ENCODE data around the gene CASQ2. TPM values are rescaled to one million over a fixed set of nuclear protein-coding genes. Genes with fewer than 3 reads are reported as not detected.

The CASQ2 gene
- total and polyA plus RNA-seq, 9 donors = 0.36 to 43.0 (median 2.3) TPM

DNA sequence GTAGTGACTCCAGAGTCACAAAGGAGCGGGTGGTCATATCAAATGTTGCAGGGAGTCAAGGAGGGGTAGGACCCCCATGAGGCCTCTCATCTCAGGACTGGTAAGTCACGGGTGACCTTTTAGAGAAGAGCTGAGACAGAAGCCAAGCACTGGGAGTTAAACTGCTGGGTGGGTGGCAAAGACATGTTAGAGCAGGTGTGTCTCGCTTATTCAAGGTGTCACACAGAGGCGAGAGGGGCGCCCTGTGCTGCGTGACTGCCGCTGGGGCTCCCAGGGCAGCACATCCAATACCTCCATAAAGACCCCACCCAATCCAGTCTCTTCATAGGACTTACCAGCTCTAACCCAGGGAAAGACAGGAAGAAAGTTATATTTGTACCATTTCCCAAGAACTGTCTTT, 15.2 kb downstream of the CASQ2 start:
- 87 to 89% (median 87%) methylated on average over 7 of the region's 7 CpGs for WGBS, 3 donors
- Histone ChIP-seq H3K27ac (no peak overlapping the region), H3K9me3 (no peaks in the 10 kb centered on the region), H3K4me3 (no peak overlapping the region), H3K4me1 (ENCODE audit: insufficient read depth) (no peaks in the 10 kb centered on the region), H3K36me3 (no peaks in the 10 kb centered on the region), H3K27me3 (no peaks in the 10 kb centered on the region)
- no peak for TF ChIP-seq POLR2A (IDR thresholded peaks at IDR 0.05)
- TF ChIP-seq, protein P1, sequence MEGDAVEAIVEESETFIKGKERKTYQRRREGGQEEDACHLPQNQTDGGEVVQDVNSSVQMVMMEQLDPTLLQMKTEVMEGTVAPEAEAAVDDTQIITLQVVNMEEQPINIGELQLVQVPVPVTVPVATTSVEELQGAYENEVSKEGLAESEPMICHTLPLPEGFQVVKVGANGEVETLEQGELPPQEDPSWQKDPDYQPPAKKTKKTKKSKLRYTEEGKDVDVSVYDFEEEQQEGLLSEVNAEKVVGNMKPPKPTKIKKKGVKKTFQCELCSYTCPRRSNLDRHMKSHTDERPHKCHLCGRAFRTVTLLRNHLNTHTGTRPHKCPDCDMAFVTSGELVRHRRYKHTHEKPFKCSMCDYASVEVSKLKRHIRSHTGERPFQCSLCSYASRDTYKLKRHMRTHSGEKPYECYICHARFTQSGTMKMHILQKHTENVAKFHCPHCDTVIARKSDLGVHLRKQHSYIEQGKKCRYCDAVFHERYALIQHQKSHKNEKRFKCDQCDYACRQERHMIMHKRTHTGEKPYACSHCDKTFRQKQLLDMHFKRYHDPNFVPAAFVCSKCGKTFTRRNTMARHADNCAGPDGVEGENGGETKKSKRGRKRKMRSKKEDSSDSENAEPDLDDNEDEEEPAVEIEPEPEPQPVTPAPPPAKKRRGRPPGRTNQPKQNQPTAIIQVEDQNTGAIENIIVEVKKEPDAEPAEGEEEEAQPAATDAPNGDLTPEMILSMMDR (IDR thresholded peaks at IDR 0.05) = no peak
- TF ChIP-seq EP300 (IDR thresholded peaks at IDR 0.05) = no peak
- DNase-seq = no peak
- intact Hi-C loops (cut with DNase I) = no loop called here

DNA sequence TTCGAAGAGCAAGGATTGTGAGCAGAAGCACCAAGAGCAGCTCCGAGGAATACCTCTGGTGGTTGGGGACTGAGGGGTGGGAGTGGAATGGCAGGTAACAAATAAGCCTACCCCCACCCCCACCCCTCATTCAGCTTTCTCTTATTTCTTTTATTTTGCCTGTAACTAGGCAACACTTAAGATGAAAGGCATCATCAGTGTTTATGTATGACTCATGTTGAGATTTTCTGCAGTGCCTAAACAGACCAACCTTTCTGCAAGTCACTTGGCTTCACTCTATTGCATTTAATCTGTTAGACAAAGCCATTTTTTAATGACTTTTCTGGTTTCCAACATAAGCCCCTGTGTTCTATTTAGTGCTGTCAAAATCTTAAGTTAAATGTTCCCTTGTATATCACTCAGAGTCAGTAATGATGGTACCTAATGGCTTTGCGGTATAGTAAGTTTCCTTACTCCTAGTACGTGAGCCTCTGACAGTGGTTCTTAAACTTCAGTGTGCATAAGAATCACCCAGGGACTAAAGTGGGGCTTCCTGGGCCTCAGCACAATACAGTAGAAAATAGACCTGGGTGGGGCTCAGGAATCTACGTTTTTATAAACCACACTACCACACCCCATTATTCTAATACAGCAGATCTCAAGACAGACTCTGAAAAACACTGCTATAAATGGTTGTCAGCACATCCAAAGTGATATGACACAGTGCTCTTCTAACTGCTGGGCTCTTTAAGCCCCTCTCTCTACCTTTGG, 19.9 kb downstream of the CASQ2 start:
- Histone ChIP-seq H3K4me1 (ENCODE audit: insufficient read depth) (no peaks in the 10 kb centered on the region), H3K27me3 (no peaks in the 10 kb centered on the region), H3K4me3 (no peak overlapping the region), H3K27ac (no peak overlapping the region), H3K9me3 (no peaks in the 10 kb centered on the region), H3K36me3 (no peaks in the 10 kb centered on the region)
- intact Hi-C loops (cut with DNase I) = no loop called here
- TF ChIP-seq EP300 (IDR thresholded peaks at IDR 0.05) (no peak), POLR2A (IDR thresholded peaks at IDR 0.05) (no peak)
- TF ChIP-seq, protein P1 (IDR thresholded peaks at IDR 0.05) = no peak
- 42 to 63% (median 47%) methylated on average over 5 of the region's 5 CpGs for WGBS, 3 donors
- DNase-seq = no peak

DNA sequence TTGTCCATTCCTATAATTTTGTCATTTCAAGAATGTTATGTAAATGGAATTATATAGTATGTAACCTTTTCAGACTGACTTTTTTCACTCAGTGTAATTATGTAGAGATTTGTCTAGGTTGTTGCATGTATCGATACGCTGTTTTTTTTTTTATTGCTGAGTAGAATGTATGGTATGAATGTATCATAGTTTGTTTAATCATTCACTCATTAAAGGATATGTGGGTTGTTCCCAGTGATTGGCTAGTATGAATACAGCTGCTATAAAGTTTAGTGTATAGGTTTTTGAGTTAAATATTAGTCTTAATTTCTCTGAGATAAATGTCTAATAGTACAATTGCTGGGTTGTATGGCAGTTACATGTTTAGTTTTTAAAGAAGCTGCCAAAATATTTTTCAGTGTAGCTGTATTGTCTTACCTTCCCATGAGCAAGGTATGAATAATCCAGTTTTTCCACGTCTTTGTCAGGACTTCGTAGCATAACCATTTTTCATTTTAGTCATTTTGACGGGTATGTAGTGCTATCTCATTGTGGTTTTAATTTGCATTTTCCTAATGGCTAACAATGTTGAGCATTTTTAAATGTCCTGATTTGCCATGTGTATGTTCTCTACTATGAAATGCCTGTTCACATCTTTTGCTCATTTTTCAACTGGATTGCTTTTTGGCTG, 22.4 kb downstream of the CASQ2 start:
- Histone ChIP-seq H3K4me3 (no peak overlapping the region), H3K9me3 (no peaks in the 10 kb centered on the region), H3K36me3 (no peaks in the 10 kb centered on the region), H3K27ac (no peak overlapping the region), H3K4me1 (ENCODE audit: insufficient read depth) (no peaks in the 10 kb centered on the region), H3K27me3 (no peaks in the 10 kb centered on the region)
- TF ChIP-seq, protein P1 (IDR thresholded peaks at IDR 0.05) = no peak
- TF ChIP-seq POLR2A (IDR thresholded peaks at IDR 0.05) (no peak), EP300 (IDR thresholded peaks at IDR 0.05) (no peak)
- DNase-seq = no peak
- intact Hi-C loops (cut with DNase I) = no loop called here
- WGBS, 3 donors = 72 to 91% (median 79%) methylated on average over 5 of the region's 5 CpGs

DNA sequence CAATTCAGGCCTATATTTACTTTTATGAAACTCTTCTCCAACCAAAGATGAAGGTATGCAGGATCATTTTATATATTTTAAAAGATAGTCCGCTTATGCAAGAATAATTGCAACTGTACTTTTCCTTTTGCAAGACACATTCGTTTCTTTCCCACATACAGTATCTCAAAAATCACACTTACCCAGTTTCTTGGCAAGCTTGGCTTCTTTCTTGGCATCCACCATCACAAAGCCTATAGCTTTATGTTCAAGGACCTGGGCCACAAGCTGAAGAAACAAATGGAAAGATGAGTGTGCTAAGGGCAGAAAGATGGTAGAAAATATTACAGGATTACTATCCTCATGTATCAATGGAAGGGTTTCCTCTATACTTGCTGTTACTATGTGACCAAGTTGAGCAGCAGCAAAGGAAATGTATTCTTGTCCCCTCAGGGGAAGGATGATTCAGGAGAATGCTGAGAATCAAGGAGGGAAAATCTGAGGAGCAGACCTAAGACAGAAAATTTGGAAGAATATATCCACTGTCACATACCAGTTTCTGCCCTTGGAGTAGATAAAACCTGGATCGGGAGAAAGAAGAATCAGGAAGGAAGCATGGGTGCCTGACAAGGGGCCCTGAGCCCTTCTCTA, 23.8 kb downstream of the CASQ2 start:
- no peak overlapping the region for H3K4me3 ChIP-seq
- H3K9me3 ChIP-seq = no peaks in the 10 kb centered on the region
- H3K27ac ChIP-seq = no peak overlapping the region
- TF ChIP-seq, protein P1 (IDR thresholded peaks at IDR 0.05) = no peak
- TF ChIP-seq POLR2A (IDR thresholded peaks at IDR 0.05) (no peak), EP300 (IDR thresholded peaks at IDR 0.05) (no peak)
- DNase-seq = no peak
- intact Hi-C loops (cut with DNase I) = no loop called here
- H3K36me3 ChIP-seq = no peaks in the 10 kb centered on the region
- no peaks in the 10 kb centered on the region for H3K27me3 ChIP-seq
- no peaks in the 10 kb centered on the region for H3K4me1 ChIP-seq (ENCODE audit: insufficient read depth)
- whole genome bisulfite sequencing, 3 donors = 74 to 84% (median 82%) methylated on average over 3 of the region's 3 CpGs
